Fibroblast of villous mesenchyme (primary cell): ENCODE measurements around the gene MRPL18. TPM values are rescaled to one million over a fixed set of nuclear protein-coding genes. Genes with fewer than 3 reads are reported as not detected.
A peak's percentile ranks its signal among the peaks of the same experiment; 100 is the strongest.
"Not testable (repeated sequence)": the region's sequence is repeated elsewhere in the genome, so short reads cannot be mapped to it uniquely, and the experiment has no call there.

Experiments
- DNase-seq: peaks from one replicate; pipeline ENCODE4 v3.0.0-alpha.2; 2010; ENCODE audit warnings: low read depth
- H3K4me3 ChIP-seq: 2 replicates; pipeline ENCODE4 v1.5.1; 2011; ENCODE audit warnings: low read depth, mild to moderate bottlenecking, low read length
- CTCF ChIP-seq: IDR thresholded peaks from 2 replicates; pipeline ENCODE4 v1.5.1; 2012; ENCODE audit warnings: low read depth, mild to moderate bottlenecking, low read length; ENCODE audit not compliant: insufficient read depth
- total RNA-seq: library from RNA; depleted of rRNA; stranded (reverse); fragments of >200 nt; gene quantifications from 2 replicates; pipeline ENCODE4 v1.2.3, GENCODE V29; 2012

MRPL18 gene
- total RNA-seq, 1 donor: 107 TPM

GRCh38 chr6:159806021-159806458, 15.8 kb downstream of the MRPL18 start:
- DNase-seq: peak; percentile 56
- TF ChIP-seq CTCF: no peak
- no peak overlapping the region for H3K4me3 ChIP-seq

GRCh38 chr6:159807150-159807858, 17.0 kb downstream of the MRPL18 start:
- no peak for TF ChIP-seq CTCF
- DNase-seq: no peak
- no peak overlapping the region for H3K4me3 ChIP-seq

- DNase-seq: no peak
- H3K4me3 ChIP-seq: no peak overlapping the region
- no peak for TF ChIP-seq CTCF
Observed at GRCh38 chr6:159808647-159809046, 18.4 kb downstream of the MRPL18 start.

GRCh38 chr6:159809149-159809548, 18.9 kb downstream of the MRPL18 start:
- DNase-seq: no peak
- no peak overlapping the region for H3K4me3 ChIP-seq
- no peak for TF ChIP-seq CTCF

- H3K4me3 ChIP-seq: no peak overlapping the region
- no peak for DNase-seq
- no peak for TF ChIP-seq CTCF
Observed at GRCh38 chr6:159813781-159814180, 23.5 kb downstream of the MRPL18 start.

GRCh38 chr6:159815410-159815809, 25.1 kb downstream of the MRPL18 start:
- no peak overlapping the region for H3K4me3 ChIP-seq
- DNase-seq: no peak
- TF ChIP-seq CTCF: no peak

- H3K4me3 ChIP-seq, DNase-seq: not testable (repeated sequence)
Observed at GRCh38 chr6:159816775-159817174, 26.5 kb downstream of the MRPL18 start.
